IMR-90 (cell line): Measurements from ENCODE around the gene NOSTRIN.

ENCODE experiments used
- CEBPB ChIP-seq: IDR thresholded peaks from 2 replicates; pipeline ENCODE4 v1.6.1; 2012; ENCODE audit warnings: low read depth, low read length, improper control_type of control experiment
- CHD1 ChIP-seq: IDR thresholded peaks from 2 replicates; pipeline ENCODE4 v1.6.1; 2012; ENCODE audit warnings: low read depth, low read length, improper control_type of control experiment
- FOS ChIP-seq: fragments of 150-350 bp; IDR thresholded peaks from 2 replicates; pipeline ENCODE4 v1.6.1; 2016; ENCODE audit warnings: low read depth, low read length
- MAFK ChIP-seq: IDR thresholded peaks from 2 replicates; pipeline ENCODE4 v1.6.1; 2012; ENCODE audit warnings: low read depth, low read length, improper control_type of control experiment
- MXI1 ChIP-seq: IDR thresholded peaks from 2 replicates; pipeline ENCODE4 v1.6.1; 2012; ENCODE audit warnings: low read depth, mild to moderate bottlenecking, low read length, moderate library complexity, borderline replicate concordance
- POLR2A ChIP-seq: IDR thresholded peaks from 2 replicates; pipeline ENCODE4 v1.6.1; 2012; ENCODE audit warnings: mild to moderate bottlenecking, low read depth, low read length
- RAD21 ChIP-seq: IDR thresholded peaks from 2 replicates; pipeline ENCODE4 v1.6.1; 2012; ENCODE audit warnings: low read length, improper control_type of control experiment
- RFX5 ChIP-seq: IDR thresholded peaks from 2 replicates; pipeline ENCODE4 v1.8.0; 2012; ENCODE audit warnings: low read depth, mild to moderate bottlenecking, low read length, moderate library complexity
- SMC3 ChIP-seq: fragments of 150-350 bp; IDR thresholded peaks from 2 replicates; pipeline ENCODE4 v1.6.1; 2016; ENCODE audit warnings: low read depth, mild to moderate bottlenecking, antibody characterized with exemption, low read length, moderate library complexity
- TF ChIP-seq, protein P1 (sequence below): conservative IDR thresholded peaks from 2 replicates; pipeline ENCODE4 v1.5.1; 2012; ENCODE audit warnings: mild to moderate bottlenecking, low read depth, low read length, improper control_type of control experiment
- TF ChIP-seq, protein P2 (sequence below): fragments of 150-350 bp; IDR thresholded peaks from 2 replicates; pipeline ENCODE4 v1.6.1; 2016; ENCODE audit warnings: low read depth, mild to moderate bottlenecking, low read length, moderate library complexity, borderline replicate concordance
- TF ChIP-seq, protein P3 (sequence below): fragments of 150-350 bp; IDR thresholded peaks from 2 replicates; pipeline ENCODE4 v1.6.1; 2017; ENCODE audit warnings: mild to moderate bottlenecking, antibody characterized with exemption, low read length, low read depth

DNA sequence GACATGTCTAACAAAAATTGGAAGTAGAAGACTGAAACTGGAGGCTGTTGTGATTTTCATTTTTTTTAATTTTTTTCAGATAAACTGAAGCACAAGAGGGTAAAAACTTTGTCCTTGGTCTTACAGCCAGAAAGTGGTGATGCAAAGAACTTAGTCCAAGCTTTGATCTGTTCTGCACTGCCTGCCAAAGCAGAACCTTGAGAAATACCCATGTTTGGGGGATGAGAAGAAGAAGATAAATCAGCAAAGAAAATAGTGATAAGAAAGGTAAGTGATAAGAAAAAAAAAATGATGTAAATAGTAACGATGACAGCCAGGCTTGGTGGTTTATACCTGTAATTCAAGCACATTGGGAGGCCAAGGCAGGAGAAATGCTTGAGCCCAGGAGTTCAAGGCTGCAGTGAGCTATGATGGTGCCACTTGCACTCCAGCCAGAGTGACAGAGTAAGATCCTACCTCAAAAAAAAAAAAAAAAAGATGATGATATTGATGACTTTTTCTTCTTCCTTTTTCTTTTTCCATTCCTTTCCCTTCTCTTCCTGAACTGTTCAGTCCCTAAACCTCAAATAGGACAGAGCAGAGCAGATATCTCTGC, 14.6 kb upstream of the NOSTRIN start:
- TF ChIP-seq CEBPB, result no peak
- TF ChIP-seq, protein P1, sequence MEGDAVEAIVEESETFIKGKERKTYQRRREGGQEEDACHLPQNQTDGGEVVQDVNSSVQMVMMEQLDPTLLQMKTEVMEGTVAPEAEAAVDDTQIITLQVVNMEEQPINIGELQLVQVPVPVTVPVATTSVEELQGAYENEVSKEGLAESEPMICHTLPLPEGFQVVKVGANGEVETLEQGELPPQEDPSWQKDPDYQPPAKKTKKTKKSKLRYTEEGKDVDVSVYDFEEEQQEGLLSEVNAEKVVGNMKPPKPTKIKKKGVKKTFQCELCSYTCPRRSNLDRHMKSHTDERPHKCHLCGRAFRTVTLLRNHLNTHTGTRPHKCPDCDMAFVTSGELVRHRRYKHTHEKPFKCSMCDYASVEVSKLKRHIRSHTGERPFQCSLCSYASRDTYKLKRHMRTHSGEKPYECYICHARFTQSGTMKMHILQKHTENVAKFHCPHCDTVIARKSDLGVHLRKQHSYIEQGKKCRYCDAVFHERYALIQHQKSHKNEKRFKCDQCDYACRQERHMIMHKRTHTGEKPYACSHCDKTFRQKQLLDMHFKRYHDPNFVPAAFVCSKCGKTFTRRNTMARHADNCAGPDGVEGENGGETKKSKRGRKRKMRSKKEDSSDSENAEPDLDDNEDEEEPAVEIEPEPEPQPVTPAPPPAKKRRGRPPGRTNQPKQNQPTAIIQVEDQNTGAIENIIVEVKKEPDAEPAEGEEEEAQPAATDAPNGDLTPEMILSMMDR, result no peak
- no peak for TF ChIP-seq MXI1
- TF ChIP-seq POLR2A, result no peak
- TF ChIP-seq, protein P2, sequence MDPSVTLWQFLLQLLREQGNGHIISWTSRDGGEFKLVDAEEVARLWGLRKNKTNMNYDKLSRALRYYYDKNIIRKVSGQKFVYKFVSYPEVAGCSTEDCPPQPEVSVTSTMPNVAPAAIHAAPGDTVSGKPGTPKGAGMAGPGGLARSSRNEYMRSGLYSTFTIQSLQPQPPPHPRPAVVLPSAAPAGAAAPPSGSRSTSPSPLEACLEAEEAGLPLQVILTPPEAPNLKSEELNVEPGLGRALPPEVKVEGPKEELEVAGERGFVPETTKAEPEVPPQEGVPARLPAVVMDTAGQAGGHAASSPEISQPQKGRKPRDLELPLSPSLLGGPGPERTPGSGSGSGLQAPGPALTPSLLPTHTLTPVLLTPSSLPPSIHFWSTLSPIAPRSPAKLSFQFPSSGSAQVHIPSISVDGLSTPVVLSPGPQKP, result no peak
- no peak for TF ChIP-seq FOS
- no peak for TF ChIP-seq RAD21
- TF ChIP-seq, protein P3, sequence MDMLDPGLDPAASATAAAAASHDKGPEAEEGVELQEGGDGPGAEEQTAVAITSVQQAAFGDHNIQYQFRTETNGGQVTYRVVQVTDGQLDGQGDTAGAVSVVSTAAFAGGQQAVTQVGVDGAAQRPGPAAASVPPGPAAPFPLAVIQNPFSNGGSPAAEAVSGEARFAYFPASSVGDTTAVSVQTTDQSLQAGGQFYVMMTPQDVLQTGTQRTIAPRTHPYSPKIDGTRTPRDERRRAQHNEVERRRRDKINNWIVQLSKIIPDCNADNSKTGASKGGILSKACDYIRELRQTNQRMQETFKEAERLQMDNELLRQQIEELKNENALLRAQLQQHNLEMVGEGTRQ, result no peak
- no peak for TF ChIP-seq MAFK
- TF ChIP-seq RFX5, result no peak
- no peak for TF ChIP-seq CHD1
- TF ChIP-seq SMC3, result no peak
